T47D (cell line): ENCODE results near the gene ZNRD2.
"Not testable (repeated sequence)": the region's sequence is repeated elsewhere in the genome, so short reads cannot be mapped to it uniquely, and the experiment has no call there.

Experiments used
- DNase-seq, 2 experiments: peaks; one replicate each; pipeline versions ENCODE4 v3.0.0 to v3.0.0-alpha.2; 2011 to 2012; ENCODE audit warnings: low read depth in 1 of 2, low spot score in 1 of 2
- JUND ChIP-seq: IDR thresholded peaks from 2 replicates; pipeline ENCODE4 v1.6.1; 2012; ENCODE audit warnings: low read depth
- in situ Hi-C: cut with HindIII; loops from 2 replicates; pipeline ENCODE4 v1.10.0; 2016; ENCODE audit warnings: low sequenced_read_pairs, low pct_unique_long_range_greater_than_20kb

ZNRD2 gene

GRCh38 chr11:65560555-65561418, 9.5 kb upstream of the ZNRD2 start:
- TF ChIP-seq JUND, result no peak
- DNase-seq, result peak in 1 of 2 experiments; percentile 46
- in situ Hi-C loops, result no loop called here

- TF ChIP-seq JUND, result no peak
- DNase-seq, result no peak
- in situ Hi-C loops, result no loop called here
Measured at GRCh38 chr11:65562020-65562419, 8.3 kb upstream of the ZNRD2 start.

GRCh38 chr11:65562788-65563187, 7.5 kb upstream of the ZNRD2 start:
- DNase-seq, result no peak
- in situ Hi-C loops, result no loop called here
- TF ChIP-seq JUND, result no peak

- no peak for DNase-seq
- in situ Hi-C loops, result no loop called here
- TF ChIP-seq JUND, result no peak
Measured at GRCh38 chr11:65563601-65564000, 6.7 kb upstream of the ZNRD2 start.

GRCh38 chr11:65564879-65565559, 5.3 kb upstream of the ZNRD2 start:
- in situ Hi-C loops, DNase-seq: not testable (repeated sequence)

GRCh38 chr11:65565624-65566453, 4.4 kb upstream of the ZNRD2 start:
- in situ Hi-C loops, result no loop called here
- DNase-seq, result no peak
- TF ChIP-seq JUND, result no peak

- no peak for TF ChIP-seq JUND
- no peak for DNase-seq
- in situ Hi-C loops, result no loop called here
Measured at GRCh38 chr11:65569164-65569972, 909 bp upstream of the ZNRD2 start.

- no peak for DNase-seq
- TF ChIP-seq JUND, result no peak
- in situ Hi-C loops, result no loop called here
Measured at GRCh38 chr11:65571420-65571819, 1.1 kb downstream of the ZNRD2 start.

GRCh38 chr11:65571940-65572339, 1.7 kb downstream of the ZNRD2 start:
- in situ Hi-C loops, result no loop called here
- DNase-seq, result peak in 1 of 2 experiments; percentile 80
- no peak for TF ChIP-seq JUND

GRCh38 chr11:65572356-65573051, 2.2 kb downstream of the ZNRD2 start, which contains the start of gene FAM89B:
Gene FAM89B, plus strand, starts transcription at chr11:65572538. Its CDS starts 132 bp downstream, at chr11:65572670.
- peak; percentile 94 to 97 for DNase-seq
- in situ Hi-C loops, result no loop called here
- TF ChIP-seq JUND, result no peak

GRCh38 chr11:65573391-65574079, 3.3 kb downstream of the ZNRD2 start:
- DNase-seq, result peak in 1 of 2 experiments; percentile 42
- in situ Hi-C loops, result no loop called here
- no peak for TF ChIP-seq JUND
